Measurements from ENCODE around the gene SDK1.

GRCh38 chr7:4226524-4226882 is 925.5 kb downstream of the SDK1 start:
- TF ChIP-seq CTCF (IDR thresholded peaks at IDR 0.05) (no peak), POLR2A (IDR thresholded peaks at IDR 0.05) (no peak), POLR2AphosphoS5 (IDR thresholded peaks at IDR 0.05) (no peak)
